Ovary (tissue), 3 donors: Measurements from ENCODE around the gene ZCCHC3.

Experiments used
- EP300 ChIP-seq: sonication (generic); formaldehyde crosslinking; IDR thresholded peaks from one replicate; pipeline ENCODE4 v1.6.1; 2017; ENCODE audit warnings: antibody characterized with exemption
- POLR2A ChIP-seq: fragments of 450-650 bp; IDR thresholded peaks from one replicate; pipeline ENCODE4 v1.6.1; 2017; ENCODE audit warnings: antibody characterized with exemption, mild to moderate bottlenecking, moderate library complexity
- TF ChIP-seq, protein P1 (sequence below), 3 donors: fragments of 450-650 bp in 2 of 3; fragments of 200-600 bp in 1 of 3; IDR thresholded peaks; one replicate each; pipeline versions ENCODE4 v1.5.1 to v1.8.0; 2016 to 2022; ENCODE audit warnings: antibody characterized with exemption in 3 of 3, mild to moderate bottlenecking in 1 of 3
- donor health status: DM: no; HTN: no; CAD: no.

DNA sequence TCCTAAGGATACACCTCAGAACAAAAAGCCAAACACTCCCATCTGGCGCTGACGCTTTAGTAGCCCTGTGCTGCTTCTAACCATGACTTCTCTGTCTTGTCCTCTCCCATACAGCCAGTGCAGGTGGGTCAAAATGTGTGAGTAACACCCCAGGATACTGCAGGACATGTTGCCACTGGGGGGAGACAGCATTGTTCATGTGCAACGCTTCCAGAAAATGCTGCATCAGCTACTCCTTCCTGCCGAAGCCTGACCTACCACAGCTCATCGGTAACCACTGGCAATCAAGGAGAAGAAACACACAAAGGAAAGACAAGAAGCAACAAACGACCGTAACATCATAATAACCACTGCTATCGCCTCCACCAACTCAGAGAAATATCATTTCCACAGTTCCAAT lies 38.4 kb upstream of the ZCCHC3 start:
- TF ChIP-seq, protein P1, sequence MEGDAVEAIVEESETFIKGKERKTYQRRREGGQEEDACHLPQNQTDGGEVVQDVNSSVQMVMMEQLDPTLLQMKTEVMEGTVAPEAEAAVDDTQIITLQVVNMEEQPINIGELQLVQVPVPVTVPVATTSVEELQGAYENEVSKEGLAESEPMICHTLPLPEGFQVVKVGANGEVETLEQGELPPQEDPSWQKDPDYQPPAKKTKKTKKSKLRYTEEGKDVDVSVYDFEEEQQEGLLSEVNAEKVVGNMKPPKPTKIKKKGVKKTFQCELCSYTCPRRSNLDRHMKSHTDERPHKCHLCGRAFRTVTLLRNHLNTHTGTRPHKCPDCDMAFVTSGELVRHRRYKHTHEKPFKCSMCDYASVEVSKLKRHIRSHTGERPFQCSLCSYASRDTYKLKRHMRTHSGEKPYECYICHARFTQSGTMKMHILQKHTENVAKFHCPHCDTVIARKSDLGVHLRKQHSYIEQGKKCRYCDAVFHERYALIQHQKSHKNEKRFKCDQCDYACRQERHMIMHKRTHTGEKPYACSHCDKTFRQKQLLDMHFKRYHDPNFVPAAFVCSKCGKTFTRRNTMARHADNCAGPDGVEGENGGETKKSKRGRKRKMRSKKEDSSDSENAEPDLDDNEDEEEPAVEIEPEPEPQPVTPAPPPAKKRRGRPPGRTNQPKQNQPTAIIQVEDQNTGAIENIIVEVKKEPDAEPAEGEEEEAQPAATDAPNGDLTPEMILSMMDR (IDR thresholded peaks at IDR 0.05) = no peak
- no peak for TF ChIP-seq EP300
- no peak for TF ChIP-seq POLR2A
